Left lung (tissue), 10 donors: ENCODE results near the gene RASGRP3. TPM values are rescaled to one million over a fixed set of nuclear protein-coding genes. Genes with fewer than 3 reads are reported as not detected.
A peak's percentile ranks its signal among the peaks of the same experiment; 100 is the strongest.

Experiments
- ATAC-seq: fragments of 200-7000 bp; cut with Tn5 transposase; one replicate; pipeline ENCODE4 v1.9.1; 2020; ENCODE audit warnings: moderate library complexity
- DNase-seq, 4 donors: peaks; one replicate each; pipeline ENCODE4 v3.0.0-alpha.2; 2013 to 2020
- H3K27ac ChIP-seq, 2 donors: fragments of 200-600 bp; sonication (generic) in 1 of 2; one replicate each; pipeline versions ENCODE4 v1.5.0 to v1.8.0; 2020 to 2021
- H3K27me3 ChIP-seq, 2 donors: fragments of 200-600 bp; sonication (generic) in 1 of 2; one replicate each; pipeline versions ENCODE4 v1.5.0 to v1.8.0; 2020 to 2021
- H3K36me3 ChIP-seq, 2 donors: fragments of 200-600 bp; sonication (generic) in 1 of 2; one replicate each; pipeline versions ENCODE4 v1.5.0 to v1.8.0; 2020 to 2021
- H3K4me1 ChIP-seq, 2 donors: fragments of 200-600 bp; one replicate each; pipeline ENCODE4 v1.8.0; 2021
- H3K4me3 ChIP-seq, 2 donors: fragments of 200-600 bp; sonication (generic) in 1 of 2; one replicate each; pipeline versions ENCODE4 v1.5.0 to v1.8.0; 2020 to 2021; ENCODE audit warnings: mild to moderate bottlenecking in 1 of 2
- H3K9me3 ChIP-seq, 2 donors: fragments of 200-600 bp; sonication (generic) in 1 of 2; one replicate each; pipeline versions ENCODE4 v1.5.0 to v1.8.0; 2020 to 2021
- CTCF ChIP-seq, 2 donors: fragments of 200-600 bp; sonication (generic) in 1 of 2; IDR thresholded peaks; one replicate each; pipeline versions ENCODE4 v1.5.0 to v1.8.0; 2021; ENCODE audit warnings: antibody characterized with exemption in 2 of 2
- intact Hi-C, 2 donors: fragments of 100-400 bp; cut with DNase I; formaldehyde crosslinking; loops; one replicate each; pipeline versions ENCODE4 v1.11.2 to v1.14.2; 2022
- polyA plus RNA-seq, 6 donors: library from polyadenylated mRNA; unstranded; fragments of 120-200 nt; gene quantifications; one replicate each; pipeline ENCODE4 v1.2.1, GENCODE V29; 2013; ENCODE audit not compliant: insufficient read length in 6 of 6
- total RNA-seq, 2 donors: library from RNA; stranded (reverse); fragmentation: NEBNext Ultra II Directional; extraction: Animal tissue kit (Norgen Biotek cat#: 25700); gene quantifications; one replicate each; pipeline ENCODE4 v1.2.1, GENCODE V29; 2021
- donor health status: DM: no; HTN: yes; CAD: no.
- donor health status: DM: no; HTN: no; CAD: no.

Gene RASGRP3
- total and polyA plus RNA-seq, 8 donors: 20.3 to 48.7 (median 36.8) TPM

- no peaks in the 10 kb centered on the region for H3K27me3 ChIP-seq
- DNase-seq: no peak
- peaks cover 0 to 6% of the 10 kb centered on the region in 2 donors for H3K9me3 ChIP-seq
- ATAC-seq: no peak
- no peak overlapping the region for H3K27ac ChIP-seq
- no peaks in the 10 kb centered on the region for H3K36me3 ChIP-seq
- H3K4me1 ChIP-seq: peaks cover 0 to 5% of the 10 kb centered on the region in 2 donors
- intact Hi-C loops: no loop called here
- TF ChIP-seq CTCF (IDR thresholded peaks at IDR 0.05): no peak
- no peak overlapping the region for H3K4me3 ChIP-seq
Measured at GRCh38 chr2:33491441-33492084, 15.1 kb downstream of the RASGRP3 start.

- Histone ChIP-seq H3K27ac (no peak overlapping the region), H3K36me3 (no peaks in the 10 kb centered on the region), H3K27me3 (no peaks in the 10 kb centered on the region), H3K4me3 (no peak overlapping the region), H3K4me1 (peaks cover 9 to 15% of the 10 kb centered on the region in 2 donors), H3K9me3 (no peaks in the 10 kb centered on the region)
- ATAC-seq (no peak), DNase-seq (no peak)
- intact Hi-C loops: no loop called here
- TF ChIP-seq CTCF (IDR thresholded peaks at IDR 0.05): no peak
Measured at GRCh38 chr2:33492399-33493134, 16.1 kb downstream of the RASGRP3 start.

- Histone ChIP-seq H3K27ac (no peak overlapping the region), H3K9me3 (no peaks in the 10 kb centered on the region), H3K4me3 (no peak overlapping the region), H3K36me3 (no peaks in the 10 kb centered on the region), H3K27me3 (no peaks in the 10 kb centered on the region), H3K4me1 (peaks cover 9 to 18% of the 10 kb centered on the region in 2 donors)
- no peak for DNase-seq
- ATAC-seq: peak; percentile 33
- TF ChIP-seq CTCF (IDR thresholded peaks at IDR 0.05): no peak
- intact Hi-C loops: no loop called here
Measured at GRCh38 chr2:33494155-33494779, 17.8 kb downstream of the RASGRP3 start.

- H3K4me3 ChIP-seq: no peak overlapping the region
- DNase-seq: no peak
- no peaks in the 10 kb centered on the region for H3K27me3 ChIP-seq
- intact Hi-C loops: no loop called here
- peaks cover 9 to 18% of the 10 kb centered on the region in 2 donors for H3K4me1 ChIP-seq
- H3K36me3 ChIP-seq: no peaks in the 10 kb centered on the region
- no peaks in the 10 kb centered on the region for H3K9me3 ChIP-seq
- TF ChIP-seq CTCF (IDR thresholded peaks at IDR 0.05): no peak
- no peak overlapping the region for H3K27ac ChIP-seq
- no peak for ATAC-seq
Measured at GRCh38 chr2:33494877-33495641, 18.6 kb downstream of the RASGRP3 start.
